HTERT RPE-1 (cell line): ENCODE results near the gene CD83.
"Not testable (repeated sequence)": the region's sequence is repeated elsewhere in the genome, so short reads cannot be mapped to it uniquely, and the experiment has no call there.

Experiments
- in situ Hi-C: fragments of 300-500 bp; cut with MboI; formaldehyde crosslinking; loops from 4 replicates; pipeline ENCODE4 v1.14.3; 2020; ENCODE audit warnings: low sequenced_read_pairs

CD83 gene

GRCh38 chr6:14146506-14147096 lies 29.0 kb downstream of the CD83 start:
- in situ Hi-C loops = no loop called here

- in situ Hi-C loops = no loop called here
Measured at GRCh38 chr6:14147891-14148290, 30.3 kb downstream of the CD83 start.

DNA sequence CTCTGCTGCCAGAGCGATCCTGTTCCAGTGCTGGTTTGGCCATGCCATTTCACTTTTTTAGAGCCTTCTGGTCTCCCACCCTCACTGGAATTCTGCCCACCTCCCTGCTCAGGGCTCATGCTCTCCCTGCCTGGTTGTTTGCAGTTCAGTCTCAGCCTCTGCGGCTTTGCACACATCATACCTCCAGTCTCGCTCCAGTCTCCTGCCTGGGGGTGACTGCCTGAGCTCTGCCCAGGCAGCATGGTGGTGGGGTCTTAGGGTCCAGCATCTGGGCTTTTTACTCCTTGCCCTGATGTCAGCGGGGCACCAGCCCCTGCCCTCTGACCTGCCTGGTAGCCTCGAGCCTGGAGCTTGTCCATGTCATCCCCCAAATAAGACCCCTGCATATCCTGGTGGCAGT lies 30.9 kb downstream of the CD83 start:
- in situ Hi-C loops = no loop called here

GRCh38 chr6:14149053-14149738 lies 31.6 kb downstream of the CD83 start:
- in situ Hi-C loops = no loop called here

- in situ Hi-C loops = no loop called here
Measured at GRCh38 chr6:14149739-14150130, 32.2 kb downstream of the CD83 start.

DNA sequence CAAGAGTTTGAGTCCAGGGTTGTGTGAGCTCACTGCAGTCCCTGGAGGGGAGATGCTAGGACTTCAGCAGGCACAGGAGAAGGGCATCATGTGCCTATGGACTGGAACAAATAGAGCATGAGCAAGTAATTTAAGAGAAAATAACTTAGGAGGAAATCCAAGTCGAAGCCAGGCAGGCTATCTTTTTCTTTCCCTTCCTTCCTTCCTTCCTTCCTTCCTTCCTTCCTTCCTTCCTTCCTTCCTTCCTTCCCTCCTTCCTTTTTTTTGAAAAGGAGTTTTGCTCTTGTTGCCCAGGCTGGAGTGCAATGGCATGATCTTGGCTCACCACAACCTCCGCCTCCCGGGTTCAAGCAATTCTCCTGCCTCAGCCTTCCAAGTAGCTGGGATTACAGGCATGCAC lies 33.7 kb downstream of the CD83 start:
- in situ Hi-C loops = not testable (repeated sequence)

DNA sequence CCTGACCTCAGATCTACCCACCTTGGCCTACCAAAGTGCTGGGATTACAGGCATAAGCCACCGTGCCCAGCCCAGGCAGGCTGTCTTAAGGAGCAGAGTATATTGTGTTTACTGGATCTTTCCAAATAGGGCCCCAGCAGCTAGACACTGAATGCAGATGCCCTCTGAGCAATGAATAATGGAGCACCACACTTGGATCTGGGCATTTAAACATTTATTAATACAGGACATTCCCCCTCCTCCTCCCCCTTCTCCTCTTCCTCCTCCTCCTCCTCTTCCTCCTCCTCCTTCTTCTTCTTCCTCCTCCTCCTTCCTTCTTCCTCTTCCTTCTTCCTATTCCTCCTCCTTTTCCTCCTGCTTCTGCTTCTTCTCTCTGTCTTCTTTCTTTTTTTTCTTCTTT lies 34.2 kb downstream of the CD83 start:
- in situ Hi-C loops = no loop called here

DNA sequence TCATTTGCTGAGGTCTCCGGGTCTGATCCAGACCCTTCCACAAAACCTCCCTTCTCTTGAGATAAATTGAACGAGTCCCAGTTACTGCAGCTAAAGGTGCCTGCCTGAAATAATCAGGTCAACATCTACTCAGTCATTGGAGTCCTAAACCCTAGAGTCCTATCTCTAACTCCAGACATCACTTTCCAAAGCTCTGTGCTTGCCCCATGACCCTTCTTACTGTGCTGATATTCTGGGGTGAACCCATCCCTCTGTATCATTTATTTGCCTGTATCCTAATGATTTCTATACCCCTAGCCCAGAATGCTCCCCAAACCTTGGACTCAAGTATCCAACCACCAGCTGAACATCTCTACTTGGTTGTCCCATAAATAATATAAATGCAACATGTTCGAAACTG lies 35.7 kb downstream of the CD83 start:
- in situ Hi-C loops = no loop called here

- in situ Hi-C loops = no loop called here
Measured at GRCh38 chr6:14159090-14159489, 41.5 kb downstream of the CD83 start.

- in situ Hi-C loops = no loop called here
Measured at GRCh38 chr6:14162826-14163225, 45.3 kb downstream of the CD83 start.

GRCh38 chr6:14165091-14165490 lies 47.5 kb downstream of the CD83 start:
- in situ Hi-C loops = no loop called here

GRCh38 chr6:14166839-14167238 lies 49.3 kb downstream of the CD83 start:
- in situ Hi-C loops = no loop called here

GRCh38 chr6:14170128-14170527 lies 52.6 kb downstream of the CD83 start:
- in situ Hi-C loops = no loop called here

DNA sequence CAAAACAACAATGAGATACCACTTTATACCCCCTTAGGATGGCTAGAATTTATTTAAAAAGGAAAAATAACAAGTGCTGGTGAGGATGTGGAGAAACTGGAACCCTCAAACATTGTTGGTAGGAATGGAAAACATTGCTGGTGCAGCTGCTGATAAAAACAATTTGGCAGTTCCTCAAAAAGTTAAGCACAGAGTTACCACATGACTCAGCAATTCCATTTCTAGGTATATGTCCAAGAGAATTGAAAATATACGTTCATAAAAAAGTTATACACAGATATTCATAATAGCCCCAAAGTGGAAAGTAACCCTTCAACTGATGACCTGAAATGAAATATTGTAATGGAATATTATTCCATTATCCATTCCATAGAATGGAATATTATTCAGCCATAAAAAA lies 55.0 kb downstream of the CD83 start:
- in situ Hi-C loops = no loop called here

DNA sequence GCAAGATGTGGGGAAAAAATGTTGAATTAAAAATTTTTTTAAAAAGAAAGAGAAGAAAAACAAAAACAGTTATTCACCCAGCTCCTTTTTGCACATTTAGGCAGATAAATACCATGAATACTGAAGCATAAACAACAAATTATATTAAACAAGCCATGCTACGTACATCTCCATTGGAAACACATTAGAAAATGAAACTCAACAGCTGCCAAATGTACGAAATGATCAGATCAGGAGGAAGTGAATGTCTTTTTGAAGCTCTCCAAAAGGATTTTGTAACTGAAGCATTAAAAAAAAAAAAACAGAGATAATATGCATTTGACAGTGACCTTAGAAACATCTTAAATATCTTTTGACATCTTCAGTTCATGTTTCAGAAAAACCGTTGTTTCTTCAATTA lies 56.7 kb downstream of the CD83 start:
- in situ Hi-C loops = no loop called here

- in situ Hi-C loops = no loop called here
Measured at GRCh38 chr6:14174996-14175395, 57.4 kb downstream of the CD83 start.

- in situ Hi-C loops = no loop called here
Measured at GRCh38 chr6:14176429-14176828, 58.9 kb downstream of the CD83 start.

- in situ Hi-C loops = no loop called here
Measured at GRCh38 chr6:14177413-14178082, 60.0 kb downstream of the CD83 start.

- in situ Hi-C loops = no loop called here
Measured at GRCh38 chr6:14178083-14178445, 60.5 kb downstream of the CD83 start.

DNA sequence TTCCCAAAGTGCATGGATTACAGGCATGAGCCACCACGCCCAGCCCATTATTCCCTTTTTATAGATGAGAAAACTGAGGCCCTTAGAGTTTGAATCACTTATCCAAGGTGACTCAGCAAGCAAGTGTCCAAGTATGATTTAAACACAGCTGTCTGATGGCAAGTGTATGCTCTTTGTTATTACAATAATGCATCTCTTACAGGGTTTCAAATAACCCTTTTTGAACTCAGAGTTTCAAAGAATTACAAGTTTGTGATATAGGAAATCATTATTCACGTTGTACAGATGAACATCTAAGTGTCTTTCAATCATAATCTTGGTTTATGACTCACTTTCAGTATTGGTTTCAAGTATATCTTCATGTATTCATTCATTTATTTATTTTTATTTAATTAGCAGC lies 63.0 kb downstream of the CD83 start:
- in situ Hi-C loops = no loop called here

DNA sequence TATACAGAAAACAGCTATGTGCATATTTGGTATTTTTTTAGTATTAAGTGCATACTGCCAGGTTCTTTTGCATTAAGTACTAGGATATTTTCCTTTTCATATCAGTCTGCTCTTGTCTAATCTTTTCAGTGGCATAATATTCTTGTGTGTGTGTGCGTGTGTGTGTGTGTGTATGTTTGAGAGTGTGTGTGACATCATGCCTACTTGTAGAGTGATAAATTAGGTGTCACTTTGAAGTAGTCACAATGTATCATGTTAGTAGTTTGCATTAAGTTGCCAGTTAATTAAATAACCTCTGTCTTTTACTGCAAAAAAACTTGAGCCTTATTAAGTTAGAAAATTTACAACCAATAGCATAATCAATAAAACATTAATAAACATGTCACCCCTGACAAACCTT lies 65.3 kb downstream of the CD83 start:
- in situ Hi-C loops = no loop called here
